Fibroblast of skin of scalp (primary cell): ENCODE results near the gene NUP88.
A peak's percentile ranks its signal among the peaks of the same experiment; 100 is the strongest.

Experiments
- DNase-seq: peaks from one replicate; pipeline ENCODE4 v3.0.0-alpha.2; 2013

NUP88 gene

DNA sequence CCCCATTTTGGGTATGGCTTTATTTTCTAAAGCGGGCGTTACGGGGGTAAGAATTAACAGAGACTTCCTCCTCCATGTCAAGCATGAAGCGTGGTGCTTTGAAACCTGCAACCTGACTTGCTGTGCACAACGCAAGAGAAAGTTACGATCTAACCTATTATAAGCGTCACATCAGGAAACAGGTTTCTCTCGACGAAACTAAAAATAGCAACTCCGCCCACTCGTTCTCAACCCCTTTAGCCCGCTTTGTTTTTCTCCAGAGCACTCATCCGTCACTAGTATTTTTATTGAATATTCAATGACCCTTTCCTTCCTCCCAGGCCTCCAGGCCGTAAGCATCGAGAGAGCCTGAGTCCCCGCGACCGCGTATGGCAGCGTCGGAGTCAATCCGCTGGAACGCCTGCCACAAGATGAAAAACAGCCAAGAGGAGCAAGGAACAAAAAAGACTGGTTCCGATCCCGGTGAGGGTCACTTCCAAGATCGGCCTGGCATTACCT lies 555 bp downstream of the NUP88 start:
- no peak for DNase-seq

DNA sequence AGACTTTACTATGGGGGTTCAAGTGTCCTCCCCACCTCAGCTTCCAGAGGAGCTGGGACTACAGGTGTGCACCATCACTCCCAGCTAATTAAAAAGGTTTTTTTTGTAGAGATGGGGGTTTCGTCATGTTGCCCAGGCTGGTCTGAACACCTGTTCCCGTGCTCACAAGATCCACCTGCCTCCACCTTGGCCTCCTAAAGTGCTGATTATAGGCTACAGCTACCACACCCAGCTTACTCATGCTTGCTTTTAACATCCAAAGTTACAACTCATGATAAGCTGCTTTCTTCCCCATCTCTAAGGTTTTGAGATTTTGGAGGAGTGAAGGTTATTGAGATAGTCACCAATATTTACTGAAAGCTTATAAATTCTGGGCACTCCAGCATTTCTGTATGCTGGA lies 2.6 kb downstream of the NUP88 start:
- DNase-seq, result no peak

DNA sequence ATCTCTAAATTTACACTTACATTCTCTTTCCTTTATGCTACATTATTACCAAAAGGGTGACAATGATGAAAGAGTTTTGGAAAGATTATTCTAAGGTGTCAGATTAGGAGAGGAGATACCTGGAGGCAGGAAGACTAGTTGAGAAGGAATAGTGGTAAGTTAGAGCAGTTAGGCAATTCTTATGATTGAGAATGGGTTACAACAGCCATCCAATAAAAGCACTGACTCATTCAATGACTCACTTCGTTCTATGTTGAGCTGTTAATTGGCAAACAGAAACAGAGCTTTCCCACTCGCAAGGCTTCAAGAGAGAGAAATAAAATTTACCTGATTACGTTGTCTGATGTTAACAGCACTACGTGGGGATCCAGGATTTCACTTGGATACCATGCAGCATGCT lies 5.8 kb downstream of the NUP88 start:
- DNase-seq, result peak; percentile 84

DNA sequence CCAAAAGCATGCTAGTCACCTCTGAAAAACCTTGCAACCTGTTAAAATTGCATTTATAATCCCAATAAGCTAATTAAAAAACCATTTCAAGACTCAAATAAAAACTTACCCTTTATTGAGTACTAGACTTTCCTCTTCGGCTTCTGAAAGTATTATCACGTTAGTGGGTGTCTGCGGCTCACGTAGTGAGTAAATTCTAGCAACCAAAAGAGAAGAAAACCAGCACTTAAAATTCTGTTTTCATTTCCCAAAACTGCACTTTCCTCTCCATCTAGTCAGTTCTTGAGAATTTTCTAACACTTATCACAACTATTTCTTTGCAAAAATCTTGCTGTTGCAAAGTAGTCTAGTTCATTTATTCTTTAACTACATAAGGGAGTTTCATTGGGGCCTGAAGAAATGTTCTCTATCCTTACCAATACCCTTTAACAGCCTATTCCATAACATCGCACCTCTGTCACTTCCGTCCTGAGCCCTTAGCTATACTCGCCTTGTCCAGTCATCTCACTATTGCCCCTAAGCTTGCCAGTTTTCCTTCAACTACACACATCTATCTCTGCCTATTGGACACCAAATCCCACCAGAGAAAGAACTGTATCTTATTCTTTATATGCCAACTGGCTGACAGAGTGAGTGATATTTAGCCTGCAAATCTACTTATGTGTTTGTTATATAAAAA lies 8.7 kb downstream of the NUP88 start:
- no peak for DNase-seq

- DNase-seq, result no peak
Measured at GRCh38 chr17:5408186-5408585, 11.3 kb downstream of the NUP88 start.

DNA sequence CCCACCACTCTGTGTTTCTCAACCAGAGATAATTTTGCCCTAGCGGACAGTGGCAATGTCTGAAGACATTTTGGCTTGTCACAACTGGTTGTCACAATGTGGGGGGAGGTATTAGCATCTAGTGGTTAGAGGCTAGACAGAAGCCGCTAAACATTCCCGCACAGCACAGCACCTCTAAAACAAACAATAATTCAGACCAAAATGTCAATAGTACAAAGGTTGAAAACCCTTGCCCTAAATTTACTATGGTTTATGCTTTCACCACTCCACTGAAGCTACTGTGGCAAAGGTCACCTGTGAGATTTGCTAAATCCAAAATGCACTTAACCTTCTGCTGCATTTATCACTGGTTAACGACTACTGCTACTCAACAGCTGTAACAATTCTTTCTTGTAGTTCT lies 14.1 kb downstream of the NUP88 start:
- no peak for DNase-seq

GRCh38 chr17:5399767-5400166 lies 19.7 kb downstream of the NUP88 start:
- DNase-seq, result no peak

GRCh38 chr17:5396612-5397011 lies 22.9 kb downstream of the NUP88 start:
- no peak for DNase-seq

GRCh38 chr17:5391678-5392077 lies 27.8 kb downstream of the NUP88 start:
- DNase-seq, result no peak

DNA sequence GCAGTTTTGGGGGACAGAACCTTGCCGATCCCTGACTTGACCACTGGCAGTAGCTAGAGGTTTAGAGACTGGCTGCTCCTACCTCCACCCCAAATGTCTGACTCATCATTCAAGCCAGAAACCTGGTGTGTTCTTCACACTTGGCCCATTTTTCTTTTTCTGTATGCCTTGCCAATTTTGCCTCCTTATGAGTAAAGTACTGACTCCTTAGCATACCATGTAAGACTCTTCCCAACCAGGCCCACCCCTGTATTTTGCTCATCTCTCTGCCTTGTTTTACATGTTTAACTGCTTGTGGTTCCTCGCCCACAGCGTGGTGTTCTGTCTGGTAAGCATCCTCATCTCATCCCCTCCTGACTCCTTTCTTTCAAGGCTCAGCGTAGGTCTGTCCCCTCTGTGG lies 37.9 kb downstream of the NUP88 start:
- DNase-seq, result no peak

DNA sequence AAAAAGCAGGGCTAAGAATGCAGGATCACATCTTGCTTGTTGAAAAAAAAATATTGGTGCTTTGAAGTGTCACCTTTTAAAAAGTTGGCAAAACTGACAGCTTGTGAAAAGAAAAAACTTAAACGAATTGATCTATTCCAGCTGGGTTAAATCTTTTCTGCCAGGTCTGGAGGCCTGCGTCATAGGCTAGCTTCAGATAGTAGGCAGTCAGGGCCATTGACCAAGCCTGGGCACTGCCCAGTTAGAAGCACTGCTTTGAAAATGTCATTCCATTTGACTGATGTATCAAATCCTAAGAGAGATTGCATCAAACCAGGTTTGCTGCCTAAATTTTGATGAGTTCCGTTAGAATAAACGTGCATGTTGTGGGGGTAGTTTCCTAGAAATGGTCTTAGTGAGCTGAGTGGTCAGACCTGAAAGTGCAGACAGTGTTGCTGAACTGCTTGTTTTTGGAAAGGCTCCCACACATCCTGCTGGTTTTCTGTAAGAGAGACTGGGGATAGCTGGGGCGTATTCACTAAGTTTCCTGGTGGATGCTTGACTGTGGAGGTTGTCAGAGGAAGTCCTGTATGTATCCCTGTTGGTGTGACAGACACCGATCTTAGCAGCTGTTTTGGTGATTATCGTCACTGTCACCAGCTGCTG lies 38.8 kb downstream of the NUP88 start:
- no peak for DNase-seq

- DNase-seq, result no peak
Measured at GRCh38 chr17:5379351-5380107, 39.9 kb downstream of the NUP88 start.

DNA sequence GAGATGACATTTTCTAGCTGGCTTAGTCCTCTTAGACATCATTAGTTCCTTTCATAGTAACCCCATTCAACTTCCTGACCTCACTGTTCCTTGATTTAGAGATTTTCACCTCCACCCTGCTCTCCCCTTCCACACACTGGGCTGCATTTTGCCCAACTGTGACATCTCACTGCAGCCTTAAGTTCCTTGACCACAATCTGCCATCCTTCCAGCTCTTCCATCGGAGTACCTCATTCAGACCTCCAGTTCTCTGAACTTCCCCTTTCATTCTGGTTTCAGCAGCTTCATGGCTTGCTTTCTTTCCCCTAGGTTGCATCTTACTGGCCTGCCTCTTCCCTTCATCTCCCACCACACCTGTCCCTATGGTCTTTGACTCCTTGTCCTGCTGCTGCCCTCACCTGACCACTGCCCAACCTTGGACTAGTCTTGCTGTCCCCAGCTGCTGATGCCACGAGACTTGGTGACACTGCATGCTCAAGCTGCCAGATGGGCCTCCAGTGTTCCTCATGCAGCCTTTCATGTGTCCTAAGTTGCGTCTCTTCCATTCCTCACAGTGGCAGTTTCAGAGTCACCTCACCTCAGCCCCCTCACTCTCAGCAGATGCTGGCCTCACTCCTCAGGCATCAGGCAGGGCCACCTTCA lies 40.8 kb downstream of the NUP88 start:
- no peak for DNase-seq

DNA sequence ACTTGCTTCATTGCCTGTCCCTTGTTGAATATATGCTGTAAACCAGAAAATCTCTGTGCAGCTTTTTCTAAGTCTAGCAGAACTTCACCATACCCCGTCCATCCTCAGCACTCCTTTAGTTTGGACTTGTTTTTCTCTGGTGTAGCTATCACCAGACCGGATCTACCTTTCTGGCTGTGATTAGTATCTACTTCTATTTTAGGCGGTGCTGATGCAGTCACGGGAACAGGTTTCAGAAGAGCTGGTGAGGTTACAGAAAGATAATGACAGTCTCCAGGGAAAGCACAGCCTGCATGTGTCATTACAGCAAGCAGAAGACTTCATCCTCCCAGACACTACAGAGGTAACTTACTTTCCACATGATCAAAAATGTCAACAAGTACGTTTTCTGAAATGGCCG lies 46.4 kb downstream of the NUP88 start:
- DNase-seq, result no peak

DNA sequence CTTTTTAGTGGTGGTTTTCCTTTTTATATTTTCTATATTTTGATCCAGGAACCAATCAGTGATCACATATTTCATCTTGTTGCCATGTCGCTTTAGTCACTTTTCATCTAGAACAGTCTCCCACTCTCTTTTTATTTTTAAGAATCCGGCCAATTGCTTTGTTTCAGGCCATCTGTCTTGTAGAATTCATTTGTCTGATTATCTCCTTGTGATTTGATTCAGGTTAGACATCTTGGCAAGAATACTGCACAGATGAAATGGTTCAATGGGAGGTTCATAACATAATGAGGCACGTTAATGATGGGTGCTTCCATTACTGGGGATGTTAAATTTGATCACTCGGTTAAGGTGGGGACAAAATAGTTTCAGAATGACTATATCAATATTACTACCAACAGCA lies 49.1 kb downstream of the NUP88 start:
- no peak for DNase-seq

DNA sequence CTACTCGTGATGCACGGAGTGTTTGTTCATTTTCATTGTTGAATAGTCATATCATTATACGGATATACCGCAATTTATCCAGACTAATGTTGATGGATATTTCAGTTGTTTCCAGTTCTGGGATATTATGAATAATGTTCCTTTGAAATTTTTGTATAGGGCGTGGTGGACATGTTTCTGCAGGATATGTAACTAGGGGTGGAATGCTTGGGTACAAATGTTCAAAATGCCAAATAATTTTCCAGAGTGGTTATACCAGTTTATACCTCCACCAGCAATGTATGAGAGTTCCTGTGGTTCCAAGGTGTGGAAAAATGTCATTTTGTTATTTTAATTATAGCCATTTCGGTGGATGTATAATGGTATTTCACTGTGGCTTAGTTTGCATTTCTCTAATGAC lies 53.6 kb downstream of the NUP88 start:
- no peak for DNase-seq

GRCh38 chr17:5364696-5365095 lies 54.8 kb downstream of the NUP88 start:
- DNase-seq, result no peak

DNA sequence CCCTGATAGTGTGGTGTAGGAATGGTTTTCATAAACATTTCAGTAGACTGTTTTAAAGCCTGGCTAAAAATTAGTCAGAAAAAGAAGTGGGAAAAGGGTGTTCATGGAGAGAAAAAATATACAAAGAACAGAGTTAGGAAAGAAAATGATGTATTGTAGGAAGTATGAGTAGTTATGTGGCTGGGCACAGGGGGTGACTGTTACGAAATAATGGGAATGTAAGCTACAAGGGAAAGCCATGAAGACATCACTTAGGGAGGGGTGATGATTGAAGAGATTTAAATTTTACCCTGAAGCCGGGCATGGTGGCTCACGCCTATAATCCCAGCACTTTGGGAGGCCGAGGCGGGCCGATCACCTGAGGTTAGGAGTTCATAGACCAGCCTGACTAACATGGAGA lies 55.3 kb downstream of the NUP88 start:
- DNase-seq, result peak; percentile 43

DNA sequence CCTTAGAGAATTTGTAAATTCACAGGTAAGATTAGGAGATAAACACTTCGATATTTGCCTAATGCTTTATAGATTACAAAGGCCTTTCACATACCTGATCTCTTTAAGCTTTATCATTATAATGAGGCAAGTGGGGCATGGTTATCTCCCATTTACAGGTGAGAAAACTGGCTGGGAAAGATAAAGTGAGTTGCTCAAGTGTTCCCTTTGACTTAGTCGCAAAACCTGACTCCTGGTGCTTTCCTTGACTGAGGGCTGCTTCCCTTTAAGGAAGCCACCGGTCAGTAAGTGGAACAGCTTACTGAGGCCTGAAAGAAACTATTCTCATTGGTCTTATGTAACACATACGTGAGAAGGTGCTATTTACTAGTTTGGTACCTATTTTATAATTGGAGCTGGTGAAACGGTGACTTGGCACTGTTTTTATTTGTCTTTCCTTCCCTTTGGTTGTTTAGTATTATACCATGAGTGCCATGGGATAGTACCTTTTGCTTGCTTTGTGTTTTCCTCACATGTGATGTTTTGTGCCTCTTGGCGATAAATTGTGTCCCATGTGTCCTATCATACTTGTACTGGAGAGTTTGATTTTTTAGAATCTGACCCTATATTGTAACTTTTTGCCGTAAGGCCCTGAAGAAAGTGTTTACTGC lies 57.2 kb downstream of the NUP88 start:
- no peak for DNase-seq

DNA sequence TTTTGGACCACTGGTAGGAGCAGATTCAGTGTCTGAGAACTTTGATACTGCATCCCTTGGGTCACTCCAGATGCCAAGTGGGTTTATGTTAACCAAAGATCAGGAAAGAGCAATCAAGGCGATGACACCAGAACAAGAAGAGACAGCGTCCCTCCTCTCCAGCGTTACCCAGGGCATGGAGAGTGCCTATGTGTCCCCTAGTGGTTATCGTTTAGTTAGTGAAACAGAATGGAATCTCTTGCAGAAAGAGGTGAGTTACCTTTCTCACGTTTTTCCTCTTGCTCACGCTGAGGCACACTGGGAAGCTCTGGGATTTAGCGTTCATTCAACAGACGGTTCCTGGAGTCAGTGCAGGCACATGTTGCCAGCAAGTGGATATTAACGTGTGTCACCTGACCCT lies 58.0 kb downstream of the NUP88 start:
- DNase-seq, result no peak

GRCh38 chr17:5355421-5356129 lies 63.9 kb downstream of the NUP88 start:
- DNase-seq, result peak; percentile 71

GRCh38 chr17:5354886-5355415 lies 64.5 kb downstream of the NUP88 start:
- no peak for DNase-seq
